ENCODE data around the gene MYCBPAP. TPM values are rescaled to one million over a fixed set of nuclear protein-coding genes. Genes with fewer than 3 reads are reported as not detected.

Gene MYCBPAP
- total and polyA plus RNA-seq, 3 experiments from 2014 or later = 0.83 to 0.86 TPM; not detected in 1

DNA sequence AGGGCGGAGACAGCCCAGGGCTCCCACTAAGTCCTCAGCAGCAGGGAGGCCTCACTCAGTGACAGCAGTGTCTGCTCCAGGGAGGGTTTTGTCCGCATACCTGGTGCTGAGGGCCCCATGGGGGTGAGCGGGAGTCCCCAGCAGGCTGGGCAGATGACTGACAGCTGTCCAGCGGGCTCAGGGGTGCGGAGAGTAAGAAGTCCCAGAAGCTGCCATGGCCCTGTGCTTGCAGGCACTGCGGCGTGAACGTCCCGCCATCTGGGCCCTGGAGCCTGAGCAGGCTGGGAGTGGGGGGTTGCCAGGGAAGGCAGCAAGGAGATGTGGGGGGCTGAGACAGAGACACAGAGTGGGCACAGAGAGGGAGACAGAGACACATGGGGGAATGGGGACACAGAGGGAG lies 72.4 kb downstream of the MYCBPAP start:
- H3K4me1 Mint-ChIP-seq = no peaks in the 10 kb centered on the region
- H3K9me3 Mint-ChIP-seq = no peaks in the 10 kb centered on the region
- Histone ChIP-seq H3K36me3 (ENCODE audit: insufficient read depth, low read length) (no peaks in the 10 kb centered on the region), H3K9me3 (ENCODE audit: low read length) (no peaks in the 10 kb centered on the region), H3K4me3 (ENCODE audit: low read length) (no peak overlapping the region), H3K27me3 (ENCODE audit: insufficient read depth, low read length, poor library complexity, severe bottlenecking) (no peaks in the 10 kb centered on the region), H3K27ac (ENCODE audit: low read depth, low read length) (no peak overlapping the region), H3K4me1 (ENCODE audit: insufficient read depth, low read length) (no peaks in the 10 kb centered on the region)
- no peak for DNase-seq
- POLR2A ChIA-PET = no interaction called here
- peaks cover 17 to 32% of the 10 kb centered on the region in 2 donors for H3K27me3 Mint-ChIP-seq
- H3K4me3 Mint-ChIP-seq = no peak overlapping the region
- CTCF ChIA-PET = no interaction called here
- H3K27ac Mint-ChIP-seq = no peak overlapping the region
- no peaks in the 10 kb centered on the region for H3K36me3 Mint-ChIP-seq

Other genes starting within 250 kb of the MYCBPAP start
- not detected for gene TMEM92, start 234.0 kb upstream of the MYCBPAP start, total RNA-seq
- not detected for gene TMEM92, start 234.0 kb upstream of the MYCBPAP start, polyA plus RNA-seq
- gene XYLT2, start 162.3 kb upstream of the MYCBPAP start, total RNA-seq = 10 to 100 TPM; 31.8 to 32.6 TPM
- gene XYLT2, start 162.3 kb upstream of the MYCBPAP start, polyA plus RNA-seq = 17.8 TPM
- 10 to 100 TPM; 87.2 to 88.8 TPM for gene MRPL27, start 135.3 kb upstream of the MYCBPAP start, total RNA-seq
- 49.2 TPM for gene MRPL27, start 135.3 kb upstream of the MYCBPAP start, polyA plus RNA-seq
- gene EME1, start 135.2 kb upstream of the MYCBPAP start, total RNA-seq = 10 to 100 TPM; 23.6 to 24.8 TPM
- 0.43 TPM for gene EME1, start 135.2 kb upstream of the MYCBPAP start, polyA plus RNA-seq
- 100 to 1,000 TPM; 122 to 127 TPM for gene LRRC59, start 110.9 kb upstream of the MYCBPAP start, total RNA-seq
- 22.9 TPM for gene LRRC59, start 110.9 kb upstream of the MYCBPAP start, polyA plus RNA-seq
- 10 to 100 TPM; 12.4 to 14.8 TPM for gene ACSF2, start 82.2 kb upstream of the MYCBPAP start, total RNA-seq
- gene ACSF2, start 82.2 kb upstream of the MYCBPAP start, polyA plus RNA-seq = 3.1 TPM
- gene CHAD, start 39.6 kb upstream of the MYCBPAP start, total RNA-seq = not detected
- not detected for gene CHAD, start 39.6 kb upstream of the MYCBPAP start, polyA plus RNA-seq
- 10 to 100 TPM; 45.7 to 46.8 TPM for gene RSAD1, start 29.6 kb upstream of the MYCBPAP start, total RNA-seq
- 66.4 TPM for gene RSAD1, start 29.6 kb upstream of the MYCBPAP start, polyA plus RNA-seq
- gene EPN3, start 24.3 kb downstream of the MYCBPAP start, total RNA-seq = not detected
- gene EPN3, start 24.3 kb downstream of the MYCBPAP start, polyA plus RNA-seq = not detected
- gene SPATA20, start 38.7 kb downstream of the MYCBPAP start, total RNA-seq = 10 to 100 TPM; 34.7 to 42.9 TPM
- 11.0 TPM for gene SPATA20, start 38.7 kb downstream of the MYCBPAP start, polyA plus RNA-seq
- under 1 TPM in 1 of 2 experiments, not detected in 1; 0.07 TPM for gene CACNA1G, start 52.3 kb downstream of the MYCBPAP start, total RNA-seq
- gene CACNA1G, start 52.3 kb downstream of the MYCBPAP start, polyA plus RNA-seq = not detected
- under 1 TPM; 0.37 to 0.69 TPM for gene ABCC3, start 126.4 kb downstream of the MYCBPAP start, total RNA-seq
- not detected for gene ABCC3, start 126.4 kb downstream of the MYCBPAP start, polyA plus RNA-seq
- gene ANKRD40, start 199.5 kb downstream of the MYCBPAP start, total RNA-seq = 10 to 100 TPM; 48.2 to 48.5 TPM
- 6.6 TPM for gene ANKRD40, start 199.5 kb downstream of the MYCBPAP start, polyA plus RNA-seq
- 100 to 1,000 TPM; 113 to 120 TPM for gene LUC7L3, start 211.2 kb downstream of the MYCBPAP start, total RNA-seq
- 72.5 TPM for gene LUC7L3, start 211.2 kb downstream of the MYCBPAP start, polyA plus RNA-seq

Measured in CD8-positive, alpha-beta memory T cell (primary cell).